Endothelial cell of umbilical vein (primary cell): ENCODE data around the gene SAMD4A. TPM values are rescaled to one million over a fixed set of nuclear protein-coding genes. Genes with fewer than 3 reads are reported as not detected.

Experiments used
- BruUV-seq: library from RNA; stranded (reverse); fragments of 400-500 nt; replicated peaks from 2 replicates; lab custom pipeline; 2021; lab: Mats Ljungman, UMichigan
- CTCF ChIA-PET: fragments of 300-600, 350-600 bp; sonication (Branson Sonifier 250); formaldehyde crosslinking; loops from one replicate; lab custom pipeline; 2021; ENCODE audit warnings: antibody characterized with exemption, inconsistent platforms; lab: Charles Lee
- POLR2A ChIA-PET: fragments of 300-600, 350-600 bp; sonication (Branson Sonifier 250); formaldehyde crosslinking; loops from one replicate; lab custom pipeline; 2021; ENCODE audit warnings: antibody characterized with exemption, inconsistent platforms; lab: Charles Lee
- DNase-seq: peaks from one replicate; pipeline ENCODE4 v3.0.0-alpha.2; 2011; ENCODE audit warnings: low read depth, low spot score
- FAIRE-seq: peaks from 2 replicates; lab custom pipeline; 2011; peaks lifted over from hg19 to GRCh38; lab: Jason Lieb, UNC
- H2AFZ ChIP-seq: 2 replicates; pipeline ENCODE4 v1.6.0; 2012; ENCODE audit warnings: low read depth, low read length, control low read depth, inconsistent platforms
- H3K27ac ChIP-seq: 2 replicates; pipeline ENCODE4 v1.5.1; 2011; ENCODE audit warnings: low read depth, mild to moderate bottlenecking, control low read depth, low read length, moderate library complexity; ENCODE audit not compliant: insufficient read depth
- H3K27me3 ChIP-seq, 2 experiments: 2 replicates each; pipeline versions ENCODE4 v1.6.0 to v1.6.1; 2011; ENCODE audit warnings: low read length in 2 of 2, mixed read lengths in 1 of 2; ENCODE audit not compliant: control insufficient read depth in 2 of 2, insufficient read depth in 2 of 2
- H3K36me3 ChIP-seq, 2 experiments: 2 replicates in 1 of 2; 3 replicates in 1 of 2; pipeline ENCODE4 v1.5.1; 2011; ENCODE audit warnings: low read length in 2 of 2, mild to moderate bottlenecking in 1 of 2, moderate library complexity in 1 of 2; ENCODE audit not compliant: control insufficient read depth in 2 of 2, insufficient read depth in 2 of 2; ENCODE audit errors: extremely low read depth in 1 of 2
- H3K4me1 ChIP-seq: 3 replicates; pipeline ENCODE4 v1.5.1; 2011; ENCODE audit warnings: mild to moderate bottlenecking, low read length; ENCODE audit not compliant: control insufficient read depth, insufficient read depth; ENCODE audit errors: extremely low read depth
- H3K4me2 ChIP-seq: 2 replicates; pipeline ENCODE4 v1.6.1; 2011; ENCODE audit warnings: low read length, control low read depth, mixed read lengths; ENCODE audit not compliant: insufficient read depth
- H3K4me3 ChIP-seq, 3 experiments: fragments of 200-600 bp in 1 of 3; sonication (generic), shearing (Covaris generic) in 1 of 3; replicated peaks in 1 of 3; 2 replicates each; pipeline ENCODE4 v1.5.1; 2011 to 2016; ENCODE audit warnings: control low read depth in 3 of 3, low read length in 3 of 3, mild to moderate bottlenecking in 2 of 3, inconsistent platforms in 1 of 3, low read depth in 1 of 3, moderate library complexity in 1 of 3; ENCODE audit not compliant: insufficient read depth in 1 of 3
- H3K79me2 ChIP-seq: 2 replicates; pipeline ENCODE4 v1.6.0; 2012; ENCODE audit warnings: low read length, inconsistent platforms; ENCODE audit not compliant: control insufficient read depth, insufficient read depth
- H3K9ac ChIP-seq: replicated peaks from 2 replicates; pipeline ENCODE3; 2011; ENCODE audit warnings: low read length, control low read depth; ENCODE audit not compliant: insufficient read depth; ENCODE audit errors: extremely low read depth
- H3K9me1 ChIP-seq: replicated peaks from 3 replicates; pipeline ENCODE4 v1.6.0; 2011; ENCODE audit warnings: mild to moderate bottlenecking, low read length; ENCODE audit not compliant: control insufficient read depth, insufficient read depth; ENCODE audit errors: extremely low read depth
- H3K9me3 ChIP-seq: replicated peaks from 2 replicates; pipeline ENCODE4 v1.5.1; 2012; ENCODE audit warnings: low read length, inconsistent platforms; ENCODE audit not compliant: control insufficient read depth, insufficient read depth
- H4K20me1 ChIP-seq: replicated peaks from 2 replicates; pipeline ENCODE3; 2011; ENCODE audit warnings: mild to moderate bottlenecking, low read length; ENCODE audit not compliant: control insufficient read depth, insufficient read depth; ENCODE audit errors: extremely low read depth
- EZH2 ChIP-seq: IDR thresholded peaks from 2 replicates; pipeline ENCODE4 v1.6.1; 2012; ENCODE audit warnings: borderline replicate concordance, low read depth, mild to moderate bottlenecking, moderate library complexity, low read length, inconsistent platforms; ENCODE audit not compliant: severe bottlenecking
- FOS ChIP-seq: IDR thresholded peaks from 2 replicates; pipeline ENCODE4 v1.6.1; 2011; ENCODE audit warnings: mild to moderate bottlenecking, low read length, moderate library complexity, borderline replicate concordance; ENCODE audit not compliant: insufficient read depth
- GATA2 ChIP-seq: IDR thresholded peaks from 2 replicates; pipeline ENCODE4 v1.7.0; 2011; ENCODE audit warnings: low read depth, mild to moderate bottlenecking, moderate library complexity, mixed read lengths, low read length; ENCODE audit not compliant: insufficient read length, insufficient read depth
- JUN ChIP-seq: IDR thresholded peaks from 2 replicates; pipeline ENCODE4 v1.6.1; 2011; ENCODE audit warnings: borderline replicate concordance, low read depth; ENCODE audit not compliant: insufficient read length, insufficient read depth
- MYC ChIP-seq: IDR thresholded peaks from one replicate; pipeline ENCODE4 v1.6.1; 2011; ENCODE audit warnings: mild to moderate bottlenecking, low read depth, low read length
- POLR2A ChIP-seq: IDR thresholded peaks from 2 replicates; pipeline ENCODE4 v1.6.1; 2012; ENCODE audit warnings: low read depth, mild to moderate bottlenecking, control low read depth, low read length
- POLR2AphosphoS5 ChIP-seq: IDR thresholded peaks from 2 replicates; pipeline ENCODE4 v1.6.1; 2012; ENCODE audit warnings: low read depth, mild to moderate bottlenecking, control low read depth, low read length, moderate library complexity; ENCODE audit not compliant: insufficient read depth
- dilution Hi-C: fragments of 300-500 bp; cut with MboI; formaldehyde crosslinking; loops from one replicate; pipeline ENCODE4 v1.15.0; 2019; ENCODE audit warnings: low sequenced_read_pairs; ENCODE audit not compliant: extremely low pct_ligation_motif_present
- intact Hi-C: fragments of 100-400 bp; cut with micrococcal nuclease; formaldehyde crosslinking; loops from one replicate; pipeline ENCODE4 v1.10.0; 2022
- polyA plus RNA-seq, 4 experiments: library from polyadenylated mRNA; depleted of rRNA in 3 of 4; stranded (reverse) in 3 of 4; unstranded in 1 of 4; fragments of >200 nt; gene quantifications; 2 replicates each; pipeline versions ENCODE4 v1.2.1 to v1.2.3, GENCODE V29; 2011 to 2012; ENCODE audit warnings: missing spikeins in 1 of 4
- total RNA-seq: library from RNA; stranded (reverse); gene quantifications from 2 replicates; pipeline ENCODE4 v1.2.3, GENCODE V29; 2021
- TF ChIP-seq, protein P1 (sequence below), 2 donors: IDR thresholded peaks; 1 replicate in 1 of 2; 2 replicates in 1 of 2; pipeline ENCODE4 v1.5.1; 2011; ENCODE audit warnings: low read length in 2 of 2, mild to moderate bottlenecking in 2 of 2, moderate library complexity in 2 of 2, control low read depth in 1 of 2, inconsistent platforms in 1 of 2, low read depth in 1 of 2; ENCODE audit not compliant: insufficient read depth in 1 of 2; ENCODE audit errors: extremely low read depth in 1 of 2
- TF ChIP-seq, protein P2 (sequence below): IDR thresholded peaks from 2 replicates; pipeline ENCODE4 v1.6.1; 2011; ENCODE audit not compliant: insufficient read depth, insufficient read length

The SAMD4A gene
- total and polyA plus RNA-seq, 2 donors (not counting 3 experiments of a cell fraction or from before 2014, with no cell fraction given): 37.7 to 95.3 TPM

DNA sequence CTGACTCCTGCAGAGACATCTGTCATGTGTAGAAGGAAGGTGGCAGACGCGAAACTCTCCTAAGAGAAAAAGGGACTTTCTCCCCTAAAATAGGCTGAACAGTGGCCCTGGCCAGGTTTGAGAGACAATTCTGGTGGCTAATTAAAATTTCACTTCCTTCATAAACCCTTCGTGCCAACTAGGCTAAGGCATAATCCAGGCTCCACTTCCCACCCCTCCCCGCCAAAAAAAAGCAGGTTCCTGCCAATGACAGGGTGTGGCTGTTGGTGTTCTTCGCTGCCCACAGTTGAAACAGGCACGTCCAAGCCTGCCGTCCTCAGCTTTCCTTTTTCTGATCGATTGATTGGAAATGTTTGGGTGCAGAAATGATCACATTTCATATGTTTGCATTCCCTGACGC, 191.1 kb downstream of the SAMD4A start:
- Histone ChIP-seq H3K4me2 (no peak overlapping the region), H3K27me3 (no peaks in the 10 kb centered on the region), H4K20me1 (no peaks in the 10 kb centered on the region), H3K27ac (no peak overlapping the region), H3K4me3 (no peak overlapping the region), H3K9me3 (no peaks in the 10 kb centered on the region), H3K9me1 (no peaks in the 10 kb centered on the region), H3K9ac (no peak overlapping the region), H3K4me1 (peaks cover 29% of the 10 kb centered on the region), H3K36me3 (peaks cover 15 to 26% of the 10 kb centered on the region in 2 experiments), H3K79me2 (no peaks in the 10 kb centered on the region), H2AFZ (no peak overlapping the region)
- ChIA-PET CTCF (interaction anchor here (2.1 to 3.0 kb wide), 3 partner anchors 15 to 194 kb away, joined by 6 to 12 read pairs (median 9); no protein-coding TSS in a partner anchor), POLR2A (no interaction called here)
- DNase-seq (no peak), FAIRE-seq (no peak)
- intact Hi-C loops: no loop called here
- dilution Hi-C loops: no loop called here
- no TSS peak for BruUV-seq
- no peak for TF ChIP-seq MYC
- no peak for TF ChIP-seq FOS
- no peak for TF ChIP-seq POLR2AphosphoS5
- no peak for TF ChIP-seq POLR2A
- no peak for TF ChIP-seq EZH2
- TF ChIP-seq, protein P1, sequence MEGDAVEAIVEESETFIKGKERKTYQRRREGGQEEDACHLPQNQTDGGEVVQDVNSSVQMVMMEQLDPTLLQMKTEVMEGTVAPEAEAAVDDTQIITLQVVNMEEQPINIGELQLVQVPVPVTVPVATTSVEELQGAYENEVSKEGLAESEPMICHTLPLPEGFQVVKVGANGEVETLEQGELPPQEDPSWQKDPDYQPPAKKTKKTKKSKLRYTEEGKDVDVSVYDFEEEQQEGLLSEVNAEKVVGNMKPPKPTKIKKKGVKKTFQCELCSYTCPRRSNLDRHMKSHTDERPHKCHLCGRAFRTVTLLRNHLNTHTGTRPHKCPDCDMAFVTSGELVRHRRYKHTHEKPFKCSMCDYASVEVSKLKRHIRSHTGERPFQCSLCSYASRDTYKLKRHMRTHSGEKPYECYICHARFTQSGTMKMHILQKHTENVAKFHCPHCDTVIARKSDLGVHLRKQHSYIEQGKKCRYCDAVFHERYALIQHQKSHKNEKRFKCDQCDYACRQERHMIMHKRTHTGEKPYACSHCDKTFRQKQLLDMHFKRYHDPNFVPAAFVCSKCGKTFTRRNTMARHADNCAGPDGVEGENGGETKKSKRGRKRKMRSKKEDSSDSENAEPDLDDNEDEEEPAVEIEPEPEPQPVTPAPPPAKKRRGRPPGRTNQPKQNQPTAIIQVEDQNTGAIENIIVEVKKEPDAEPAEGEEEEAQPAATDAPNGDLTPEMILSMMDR (IDR thresholded peaks at IDR 0.05; ENCODE audit: extremely low read depth in 1 of 2, insufficient read depth in 1 of 2, low read depth in 1 of 2, low read length in 2 of 2): no peak
- no peak for TF ChIP-seq JUN
- no peak for TF ChIP-seq GATA2
- TF ChIP-seq, protein P2, sequence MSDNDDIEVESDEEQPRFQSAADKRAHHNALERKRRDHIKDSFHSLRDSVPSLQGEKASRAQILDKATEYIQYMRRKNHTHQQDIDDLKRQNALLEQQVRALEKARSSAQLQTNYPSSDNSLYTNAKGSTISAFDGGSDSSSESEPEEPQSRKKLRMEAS: no peak
